H1 (cell line): ENCODE data around the gene DNAH8. TPM values are rescaled to one million over a fixed set of nuclear protein-coding genes. Genes with fewer than 3 reads are reported as not detected.

Source experiments
- ASH2L ChIP-seq: fragments of 200-600, 300-600 bp; sonication (generic); IDR thresholded peaks from one replicate; pipeline ENCODE4 v1.7.1; 2017; ENCODE audit warnings: low read length
- CEBPB ChIP-seq: IDR thresholded peaks from 2 replicates; pipeline ENCODE4 v1.6.1; 2012; ENCODE audit warnings: low read depth, low read length
- CTBP2 ChIP-seq: IDR thresholded peaks from 2 replicates; pipeline ENCODE4 v1.7.0; 2011; ENCODE audit warnings: borderline replicate concordance, mild to moderate bottlenecking, moderate library complexity, mixed read lengths, low read length; ENCODE audit not compliant: insufficient read depth, insufficient read length
- KDM5A ChIP-seq: fragments of 200-600 bp; IDR thresholded peaks from 2 replicates; pipeline ENCODE4 v1.7.1; 2012; ENCODE audit warnings: mild to moderate bottlenecking, low read length, inconsistent platforms, mixed read lengths
- RXRA ChIP-seq: IDR thresholded peaks from 2 replicates; pipeline ENCODE4 v1.6.1; 2011; ENCODE audit warnings: low read depth, mild to moderate bottlenecking, low read length, moderate library complexity; ENCODE audit not compliant: insufficient read depth
- YY1 ChIP-seq: IDR thresholded peaks from 2 replicates; pipeline ENCODE4 v1.6.1; 2011; ENCODE audit warnings: low read depth, mild to moderate bottlenecking, low read length
- polyA plus RNA-seq, 7 experiments: library from polyadenylated mRNA; depleted of rRNA in 3 of 7; stranded (reverse) in 5 of 7; unstranded in 2 of 7; fragments of >200 nt in 5 of 7; fragments of 200-250 nt in 2 of 7; gene quantifications; 1 replicate in 5 of 7; 2 replicates in 1 of 7; 4 replicates in 1 of 7; pipeline versions ENCODE4 v1.2.1 to v1.2.3, GENCODE V29; 2011 to 2013; ENCODE audit warnings: missing spikeins in 2 of 7, mixed read lengths in 2 of 7
- total RNA-seq: library from RNA; stranded (reverse); fragmentation: NEBNext Ultra II Directional; extraction: Animal tissue kit (Norgen Biotek cat#: 25700); gene quantifications from 2 replicates; pipeline ENCODE4 v1.2.1, GENCODE V29; 2021
- TF ChIP-seq, protein P1 (sequence below): IDR thresholded peaks from 2 replicates; pipeline ENCODE4 v1.6.1; 2012; ENCODE audit warnings: inconsistent platforms

Gene DNAH8
- total and polyA plus RNA-seq, 2 of the 8 experiments (the other 6 are each of a cell fraction or from before 2014, with no cell fraction given), result under 0.01 TPM; not detected in 1

DNA sequence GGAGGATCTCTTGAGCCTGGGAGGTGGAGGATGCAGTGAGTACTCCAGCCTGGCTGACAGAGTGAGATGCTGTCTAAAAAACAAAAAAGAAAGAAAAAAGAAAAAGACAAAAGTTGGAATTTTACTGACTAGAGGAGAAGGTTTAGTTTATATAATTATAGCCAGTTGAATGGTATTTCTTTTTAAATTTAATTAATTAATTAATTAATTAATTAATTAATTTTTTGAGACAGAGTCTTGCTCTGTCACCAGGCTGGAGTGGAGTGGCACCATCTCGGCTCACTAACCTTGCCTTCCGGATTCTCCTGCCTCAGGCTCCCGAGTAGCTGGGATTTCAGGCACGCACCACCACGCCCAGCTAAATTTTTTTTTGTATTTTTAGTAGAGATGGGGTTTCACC, 8.7 kb downstream of the DNAH8 start (continued):
- no peak for TF ChIP-seq RXRA
- no peak for TF ChIP-seq CTBP2
- TF ChIP-seq KDM5A, result no peak
- no peak for TF ChIP-seq CEBPB
- TF ChIP-seq ASH2L, result no peak
- TF ChIP-seq YY1, result no peak
- TF ChIP-seq, protein P1, sequence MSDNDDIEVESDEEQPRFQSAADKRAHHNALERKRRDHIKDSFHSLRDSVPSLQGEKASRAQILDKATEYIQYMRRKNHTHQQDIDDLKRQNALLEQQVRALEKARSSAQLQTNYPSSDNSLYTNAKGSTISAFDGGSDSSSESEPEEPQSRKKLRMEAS, result no peak
